PC-9 (cell line): ENCODE measurements around the gene MAS1L.

Source experiments
- CTCF ChIP-seq: fragments of 200-600 bp; sonication (generic); conservative IDR thresholded peaks from 2 replicates; pipeline ENCODE4 v1.6.1; 2017; ENCODE audit warnings: mixed run types, antibody characterized with exemption, mild to moderate bottlenecking, moderate library complexity
- EZH2 ChIP-seq: fragments of 200-600 bp; sonication (generic); IDR thresholded peaks from 2 replicates; pipeline ENCODE4 v1.8.0; 2017; ENCODE audit warnings: antibody characterized with exemption, low read depth

GRCh38 chr6:29447670-29448069 lies 40.1 kb downstream of the MAS1L start:
- TF ChIP-seq CTCF (no peak), EZH2 (no peak)
